ENCODE results near the gene DUSP15.
"Not testable (repeated sequence)": the region's sequence is repeated elsewhere in the genome, so short reads cannot be mapped to it uniquely, and the experiment has no call there.

DUSP15 gene

DNA sequence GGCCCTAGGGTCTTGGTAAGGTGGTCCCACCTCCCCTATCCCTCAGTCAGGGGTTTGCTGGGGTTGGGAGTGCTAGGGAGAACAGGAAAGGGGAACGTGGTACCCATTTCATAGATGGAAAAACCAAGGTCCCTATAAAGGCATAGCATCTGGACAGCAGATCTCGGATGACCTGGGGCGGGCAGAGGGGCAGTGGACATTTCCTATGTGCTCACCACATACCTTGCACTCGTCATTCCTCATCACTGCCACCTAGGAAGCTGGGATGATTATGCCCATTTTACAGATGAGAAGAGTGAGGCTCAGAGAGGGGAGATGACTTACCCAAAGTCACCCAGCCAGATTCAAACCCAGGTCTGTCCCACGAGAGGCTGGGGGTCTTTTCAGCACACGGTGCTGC, 39.1 kb downstream of the DUSP15 start:
- Histone ChIP-seq H3K23ac (ENCODE audit: low read length) (no peak overlapping the region), H2AFZ (ENCODE audit: insufficient read depth, low read length, poor library complexity) (no peak overlapping the region), H2BK12ac (ENCODE audit: low read length) (no peak overlapping the region), H3K4me2 (ENCODE audit: low read length) (no peak overlapping the region), H3K27me3 (ENCODE audit: insufficient read depth, low read length) (no peaks in the 10 kb centered on the region), H3K36me3 (ENCODE audit: control insufficient read depth in 1 of 2, insufficient read depth in 2 of 2, low read length in 2 of 2) (no peaks in the 10 kb centered on the region), H4K91ac (ENCODE audit: low read depth, low read length) (no peak overlapping the region), H3K9ac (ENCODE audit: low read length) (no peak overlapping the region), H3K27ac (ENCODE audit: low read depth, low read length) (no peak overlapping the region), H3K4ac (ENCODE audit: low read depth, low read length) (no peak overlapping the region), H3K18ac (ENCODE audit: low read length) (no peak overlapping the region), H3K4me1 (ENCODE audit: control insufficient read depth in 1 of 2, insufficient read depth in 2 of 2, low read length in 2 of 2) (peaks cover 6% of the 10 kb centered on the region in 2 experiments), H3K4me3 (ENCODE audit: low read depth, low read length) (no peak overlapping the region), H3K79me2 (ENCODE audit: control insufficient read depth, insufficient read depth, low read length, poor library complexity) (no peaks in the 10 kb centered on the region), H2BK5ac (ENCODE audit: low read depth, low read length, poor library complexity) (no peak overlapping the region), H4K8ac (ENCODE audit: low read depth, low read length) (no peak overlapping the region), H4K12ac (ENCODE audit: low read depth, low read length) (no peak overlapping the region), H3K79me1 (ENCODE audit: low read length) (no peaks in the 10 kb centered on the region), H3K9me3 (ENCODE audit: insufficient read depth, low read depth, low read length) (peaks cover 1% of the 10 kb centered on the region), H3K14ac (ENCODE audit: low read length) (no peak overlapping the region), H2BK120ac (ENCODE audit: insufficient read depth, low read length, poor library complexity) (no peak overlapping the region), H2AK5ac (ENCODE audit: low read length) (no peak overlapping the region)
- DNase-seq, result no peak
- no CpG with 5 or more reads among the region's 6 CpGs for WGBS (ENCODE audit: extremely low coverage, insufficient coverage, insufficient read length)

DNA sequence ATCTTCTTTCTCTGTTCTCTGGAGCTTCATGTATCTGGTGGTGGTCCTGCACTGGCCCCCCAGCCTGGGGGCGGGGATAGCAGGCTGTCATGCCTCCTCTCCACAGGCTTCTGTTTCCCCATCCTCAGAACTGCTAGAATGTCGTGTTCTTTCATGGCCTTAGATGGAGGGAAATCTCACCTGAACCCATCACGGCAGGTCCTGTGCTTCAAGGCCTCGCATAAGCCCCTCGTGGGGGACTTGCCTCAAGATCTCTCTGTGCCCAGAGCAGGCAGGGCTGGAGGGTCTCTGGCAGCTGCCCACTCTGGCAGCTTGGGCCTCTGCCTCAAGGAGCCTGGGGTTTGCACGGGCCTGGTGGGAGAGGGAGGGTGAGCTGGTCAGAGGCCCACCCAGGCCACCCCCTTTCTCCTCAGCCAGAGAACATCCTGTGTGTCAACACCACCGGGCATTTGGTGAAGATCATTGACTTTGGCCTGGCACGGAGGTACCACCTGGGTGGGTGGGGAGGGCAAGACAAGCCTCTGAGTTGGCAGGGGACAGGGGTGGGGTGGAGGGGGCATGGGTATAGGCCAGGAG, 39.8 kb downstream of the DUSP15 start:
- no peak overlapping the region for H3K14ac ChIP-seq (ENCODE audit: low read length)
- no peak overlapping the region for H3K27ac ChIP-seq (ENCODE audit: low read depth, low read length)
- H2BK120ac ChIP-seq (ENCODE audit: insufficient read depth, low read length, poor library complexity), result no peak overlapping the region
- H2AFZ ChIP-seq (ENCODE audit: insufficient read depth, low read length, poor library complexity), result no peak overlapping the region
- no peak overlapping the region for H3K4me2 ChIP-seq (ENCODE audit: low read length)
- H3K79me2 ChIP-seq (ENCODE audit: control insufficient read depth, insufficient read depth, low read length, poor library complexity), result no peaks in the 10 kb centered on the region
- no peaks in the 10 kb centered on the region for H3K4me1 ChIP-seq (ENCODE audit: control insufficient read depth in 1 of 2, insufficient read depth in 2 of 2, low read length in 2 of 2)
- no peak overlapping the region for H2BK12ac ChIP-seq (ENCODE audit: low read length)
- no peaks in the 10 kb centered on the region for H3K36me3 ChIP-seq (ENCODE audit: control insufficient read depth in 1 of 2, insufficient read depth in 2 of 2, low read length in 2 of 2)
- DNase-seq, result no peak
- no CpG with 5 or more reads among the region's 8 CpGs for WGBS (ENCODE audit: extremely low coverage, insufficient coverage, insufficient read length)
- no peak overlapping the region for H3K23ac ChIP-seq (ENCODE audit: low read length)
- H3K18ac ChIP-seq (ENCODE audit: low read length), result no peak overlapping the region
- no peaks in the 10 kb centered on the region for H3K27me3 ChIP-seq (ENCODE audit: insufficient read depth, low read length)
- H3K9me3 ChIP-seq (ENCODE audit: insufficient read depth, low read depth, low read length), result peaks cover 1% of the 10 kb centered on the region
- no peak overlapping the region for H4K12ac ChIP-seq (ENCODE audit: low read depth, low read length)
- H4K91ac ChIP-seq (ENCODE audit: low read depth, low read length), result no peak overlapping the region
- no peak overlapping the region for H3K4me3 ChIP-seq (ENCODE audit: low read depth, low read length)
- H3K79me1 ChIP-seq (ENCODE audit: low read length), result no peaks in the 10 kb centered on the region
- H2AK5ac ChIP-seq (ENCODE audit: low read length), result no peak overlapping the region
- H3K4ac ChIP-seq (ENCODE audit: low read depth, low read length), result no peak overlapping the region
- H2BK5ac ChIP-seq (ENCODE audit: low read depth, low read length, poor library complexity), result no peak overlapping the region
- no peak overlapping the region for H4K8ac ChIP-seq (ENCODE audit: low read depth, low read length)
- no peak overlapping the region for H3K9ac ChIP-seq (ENCODE audit: low read length)

DNA sequence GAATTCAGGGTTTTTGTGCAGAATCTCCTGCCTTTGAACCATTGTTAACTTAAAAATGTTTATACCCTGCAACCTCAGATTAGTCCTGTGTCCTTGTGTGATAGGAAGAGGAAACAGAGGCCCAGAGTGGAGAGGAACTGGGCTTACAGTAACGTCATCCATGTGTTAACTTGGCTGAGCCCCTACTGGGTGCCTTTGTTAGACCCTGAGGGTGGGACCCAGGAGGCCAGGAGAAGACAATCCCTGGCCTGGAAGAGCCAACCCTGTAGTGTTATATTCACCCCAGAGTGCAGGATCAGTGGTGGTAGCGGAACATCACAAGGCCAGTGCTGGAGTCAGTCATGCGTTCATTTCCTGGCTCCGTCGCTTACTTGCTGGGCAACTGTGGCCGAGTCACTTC, 40.6 kb downstream of the DUSP15 start:
- no peak overlapping the region for H4K8ac ChIP-seq (ENCODE audit: low read depth, low read length)
- no peak overlapping the region for H3K4me2 ChIP-seq (ENCODE audit: low read length)
- no peak overlapping the region for H2BK120ac ChIP-seq (ENCODE audit: insufficient read depth, low read length, poor library complexity)
- H3K79me2 ChIP-seq (ENCODE audit: control insufficient read depth, insufficient read depth, low read length, poor library complexity), result no peaks in the 10 kb centered on the region
- H3K27ac ChIP-seq (ENCODE audit: low read depth, low read length), result no peak overlapping the region
- H2AFZ ChIP-seq (ENCODE audit: insufficient read depth, low read length, poor library complexity), result no peak overlapping the region
- H3K27me3 ChIP-seq (ENCODE audit: insufficient read depth, low read length), result no peaks in the 10 kb centered on the region
- H3K9me3 ChIP-seq (ENCODE audit: insufficient read depth, low read depth, low read length), result peaks cover 1% of the 10 kb centered on the region
- no peak overlapping the region for H3K4me3 ChIP-seq (ENCODE audit: low read depth, low read length)
- no peak overlapping the region for H3K9ac ChIP-seq (ENCODE audit: low read length)
- H4K12ac ChIP-seq (ENCODE audit: low read depth, low read length), result no peak overlapping the region
- no peak for DNase-seq
- no CpG with 5 or more reads among the region's 6 CpGs for WGBS (ENCODE audit: extremely low coverage, insufficient coverage, insufficient read length)
- no peaks in the 10 kb centered on the region for H3K36me3 ChIP-seq (ENCODE audit: control insufficient read depth in 1 of 2, insufficient read depth in 2 of 2, low read length in 2 of 2)
- no peak overlapping the region for H2AK5ac ChIP-seq (ENCODE audit: low read length)
- no peak overlapping the region for H3K23ac ChIP-seq (ENCODE audit: low read length)
- H3K14ac ChIP-seq (ENCODE audit: low read length), result no peak overlapping the region
- no peak overlapping the region for H3K18ac ChIP-seq (ENCODE audit: low read length)
- H2BK12ac ChIP-seq (ENCODE audit: low read length), result no peak overlapping the region
- no peaks in the 10 kb centered on the region for H3K79me1 ChIP-seq (ENCODE audit: low read length)
- H4K91ac ChIP-seq (ENCODE audit: low read depth, low read length), result no peak overlapping the region
- no peaks in the 10 kb centered on the region for H3K4me1 ChIP-seq (ENCODE audit: control insufficient read depth in 1 of 2, insufficient read depth in 2 of 2, low read length in 2 of 2)
- H2BK5ac ChIP-seq (ENCODE audit: low read depth, low read length, poor library complexity), result no peak overlapping the region
- no peak overlapping the region for H3K4ac ChIP-seq (ENCODE audit: low read depth, low read length)

DNA sequence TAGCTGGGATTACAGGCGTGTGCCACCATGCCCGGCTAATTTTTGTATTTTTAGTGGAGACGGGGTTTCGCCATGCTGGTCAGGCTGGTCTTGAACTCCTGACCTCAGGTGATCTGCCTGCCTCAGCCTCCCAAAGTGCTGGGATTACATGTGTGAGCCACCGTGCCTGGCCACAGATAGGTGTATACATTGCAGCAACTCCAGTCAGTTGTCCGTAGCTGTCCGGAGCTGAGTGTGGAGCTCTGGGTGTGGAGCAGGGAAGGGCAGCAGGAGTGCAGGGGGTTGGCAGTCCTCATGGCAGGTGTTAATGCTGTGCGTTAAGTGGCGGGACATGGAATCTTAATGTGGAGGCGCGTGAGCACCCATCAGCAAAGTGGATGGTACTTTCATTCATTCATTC, 42.3 kb downstream of the DUSP15 start:
- not testable (repeated sequence) for H3K4ac ChIP-seq (ENCODE audit: low read depth, low read length); H3K79me2 ChIP-seq (ENCODE audit: control insufficient read depth, insufficient read depth, low read length, poor library complexity); H3K9me3 ChIP-seq (ENCODE audit: insufficient read depth, low read depth, low read length); H3K27ac ChIP-seq (ENCODE audit: low read depth, low read length); H4K91ac ChIP-seq (ENCODE audit: low read depth, low read length); H3K9ac ChIP-seq (ENCODE audit: low read length); H3K36me3 ChIP-seq (ENCODE audit: control insufficient read depth in 1 of 2, insufficient read depth in 2 of 2, low read length in 2 of 2); H3K79me1 ChIP-seq (ENCODE audit: low read length); DNase-seq; H3K23ac ChIP-seq (ENCODE audit: low read length); H3K27me3 ChIP-seq (ENCODE audit: insufficient read depth, low read length); H4K8ac ChIP-seq (ENCODE audit: low read depth, low read length); H2BK12ac ChIP-seq (ENCODE audit: low read length); H3K4me2 ChIP-seq (ENCODE audit: low read length); H3K4me1 ChIP-seq (ENCODE audit: control insufficient read depth in 1 of 2, insufficient read depth in 2 of 2, low read length in 2 of 2); H3K18ac ChIP-seq (ENCODE audit: low read length); H2AFZ ChIP-seq (ENCODE audit: insufficient read depth, low read length, poor library complexity); H2BK5ac ChIP-seq (ENCODE audit: low read depth, low read length, poor library complexity); H2AK5ac ChIP-seq (ENCODE audit: low read length); H2BK120ac ChIP-seq (ENCODE audit: insufficient read depth, low read length, poor library complexity); H3K14ac ChIP-seq (ENCODE audit: low read length); H3K4me3 ChIP-seq (ENCODE audit: low read depth, low read length); H4K12ac ChIP-seq (ENCODE audit: low read depth, low read length)
- no CpG with 5 or more reads among the region's 11 CpGs for WGBS (ENCODE audit: extremely low coverage, insufficient coverage, insufficient read length)

Measured in trophoblast cell (in vitro differentiated cells and primary cell).